HEK293 (cell line): Measurements from ENCODE around the gene PROX1.

Experiments
- ATF2 ChIP-seq: fragments of 450-650 bp; formaldehyde crosslinking; IDR thresholded peaks from 2 replicates; pipeline ENCODE4 v1.5.1; 2016; ENCODE audit warnings: missing biosample characterization, missing genetic modification characterization, low read depth
- CTCF ChIP-seq: fragments of 450-650 bp; formaldehyde crosslinking; IDR thresholded peaks from 2 replicates; pipeline ENCODE4 v1.5.1; 2016; ENCODE audit warnings: missing biosample characterization, missing genetic modification characterization
- IKZF3 ChIP-seq: fragments of 450-650 bp; IDR thresholded peaks from 2 replicates; pipeline ENCODE4 v1.5.0; 2018; ENCODE audit warnings: missing biosample characterization, mild to moderate bottlenecking, missing genetic modification characterization, moderate library complexity
- KLF16 ChIP-seq: fragments of 450-650 bp; formaldehyde crosslinking; IDR thresholded peaks from 2 replicates; pipeline ENCODE4 v1.5.1; 2017; ENCODE audit warnings: missing biosample characterization, missing genetic modification characterization
- KLF17 ChIP-seq: fragments of 450-650 bp; formaldehyde crosslinking; IDR thresholded peaks from 2 replicates; pipeline ENCODE4 v1.5.1; 2016; ENCODE audit warnings: missing biosample characterization, missing genetic modification characterization
- MZF1 ChIP-seq: fragments of 450-650 bp; formaldehyde crosslinking; IDR thresholded peaks from 2 replicates; pipeline ENCODE4 v1.5.1; 2017; ENCODE audit warnings: missing biosample characterization, missing genetic modification characterization, borderline replicate concordance
- PRDM10 ChIP-seq: fragments of 450-650 bp; formaldehyde crosslinking; IDR thresholded peaks from 2 replicates; pipeline ENCODE4 v1.5.1; 2016; ENCODE audit warnings: missing biosample characterization, missing genetic modification characterization
- WT1 ChIP-seq: fragments of 450-650 bp; formaldehyde crosslinking; IDR thresholded peaks from 2 replicates; pipeline ENCODE4 v1.5.1; 2016; ENCODE audit warnings: missing biosample characterization, missing genetic modification characterization
- ZBTB44 ChIP-seq: fragments of 450-650 bp; IDR thresholded peaks from 2 replicates; pipeline ENCODE4 v1.5.1; 2018; ENCODE audit warnings: missing biosample characterization, mild to moderate bottlenecking, missing genetic modification characterization
- ZBTB48 ChIP-seq: fragments of 450-650 bp; formaldehyde crosslinking; IDR thresholded peaks from 2 replicates; pipeline ENCODE4 v1.5.1; 2016; ENCODE audit warnings: missing biosample characterization, missing genetic modification characterization
- ZFP69B ChIP-seq: fragments of 450-650 bp; formaldehyde crosslinking; IDR thresholded peaks from 2 replicates; pipeline ENCODE4 v1.5.1; 2016; ENCODE audit warnings: missing biosample characterization, missing genetic modification characterization
- ZNF16 ChIP-seq: fragments of 450-650 bp; formaldehyde crosslinking; IDR thresholded peaks from 2 replicates; pipeline ENCODE4 v1.5.1; 2016; ENCODE audit warnings: low read depth, missing biosample characterization, missing genetic modification characterization
- ZNF19 ChIP-seq: fragments of 450-650 bp; formaldehyde crosslinking; IDR thresholded peaks from 2 replicates; pipeline ENCODE4; 2016; ENCODE audit warnings: missing biosample characterization, missing genetic modification characterization, low read depth
- ZNF221 ChIP-seq: fragments of 450-650 bp; formaldehyde crosslinking; IDR thresholded peaks from 2 replicates; pipeline ENCODE4 v1.5.1; 2017; ENCODE audit warnings: missing biosample characterization, missing genetic modification characterization, borderline replicate concordance
- ZNF223 ChIP-seq: fragments of 450-650 bp; formaldehyde crosslinking; IDR thresholded peaks from 2 replicates; pipeline ENCODE4 v1.5.1; 2016; ENCODE audit warnings: missing biosample characterization, missing genetic modification characterization
- ZNF423 ChIP-seq: fragments of 450-650 bp; formaldehyde crosslinking; IDR thresholded peaks from 2 replicates; pipeline ENCODE4 v1.5.1; 2016; ENCODE audit warnings: missing biosample characterization, missing genetic modification characterization
- ZNF518A ChIP-seq: fragments of 450-650 bp; formaldehyde crosslinking; conservative IDR thresholded peaks from 2 replicates; pipeline ENCODE4 v1.5.1; 2016; ENCODE audit warnings: low read depth, missing biosample characterization, missing genetic modification characterization
- ZNF529 ChIP-seq: fragments of 450-650 bp; formaldehyde crosslinking; IDR thresholded peaks from 2 replicates; pipeline ENCODE4 v1.5.1; 2017; ENCODE audit warnings: missing genetic modification characterization, missing biosample characterization; ENCODE audit not compliant: insufficient replicate concordance
- ZNF561 ChIP-seq: fragments of 450-650 bp; IDR thresholded peaks from 2 replicates; pipeline ENCODE4 v1.5.1; 2018; ENCODE audit warnings: missing biosample characterization, missing genetic modification characterization, borderline replicate concordance
- ZNF580 ChIP-seq: fragments of 450-650 bp; formaldehyde crosslinking; IDR thresholded peaks from 2 replicates; pipeline ENCODE4 v1.5.1; 2016; ENCODE audit warnings: missing biosample characterization, missing genetic modification characterization
- ZNF585B ChIP-seq: fragments of 450-650 bp; formaldehyde crosslinking; IDR thresholded peaks from 2 replicates; pipeline ENCODE4 v1.5.1; 2016; ENCODE audit warnings: missing biosample characterization, missing genetic modification characterization
- ZNF596 ChIP-seq: fragments of 450-650 bp; IDR thresholded peaks from 2 replicates; pipeline ENCODE4 v1.5.0; 2018; ENCODE audit warnings: missing biosample characterization, mild to moderate bottlenecking, missing genetic modification characterization, moderate library complexity

PROX1 gene

GRCh38 chr1:213982672-213983492 lies 4.9 kb upstream of the PROX1 start (continued):
- TF ChIP-seq ZNF423 (tag by site-specific recombination): peak; percentile 59; the same call in 1 of the 2 replicates
- TF ChIP-seq ZBTB44 (tag by site-specific recombination): no peak
- TF ChIP-seq ZNF221 (tag by site-specific recombination): no peak
- TF ChIP-seq ZBTB48: peak; percentile 34; the same call in 1 of the 2 replicates
- TF ChIP-seq ZFP69B (tag by site-specific recombination): no peak
- TF ChIP-seq IKZF3 (tag by site-specific recombination): peak; percentile 86
- peak; percentile 65 for TF ChIP-seq ZNF596 (tag by site-specific recombination)
- no peak for TF ChIP-seq ZNF518A (tag by site-specific recombination)
- no peak for TF ChIP-seq ZNF580 (tag by site-specific recombination)
- TF ChIP-seq WT1 (tag by site-specific recombination): peak; percentile 66
- TF ChIP-seq KLF17 (tag by site-specific recombination): peak; percentile 40; the same call in 1 of the 2 replicates
- TF ChIP-seq ATF2 (tag by site-specific recombination): no peak
- no peak; the same call in 1 of the 2 replicates for TF ChIP-seq KLF16 (tag by site-specific recombination)
- peak; percentile 76; the same call in 1 of the 2 replicates for TF ChIP-seq CTCF (tag by site-specific recombination)
- peak; percentile 77; the same call in 1 of the 2 replicates for TF ChIP-seq PRDM10 (tag by site-specific recombination)
- TF ChIP-seq ZNF561 (tag by site-specific recombination): no peak; the same call in 1 of the 2 replicates
- no peak for TF ChIP-seq ZNF16 (tag by site-specific recombination)
- no peak for TF ChIP-seq MZF1 (tag by site-specific recombination)
- peak; percentile 90 for TF ChIP-seq ZNF223 (tag by site-specific recombination)
- no peak for TF ChIP-seq ZNF585B (tag by site-specific recombination)
- no peak for TF ChIP-seq ZNF19 (tag by site-specific recombination)
- no peak for TF ChIP-seq ZNF529 (tag by site-specific recombination)
